Left lung (tissue), 10 donors: ENCODE data around the gene ARFRP1. TPM values are rescaled to one million over a fixed set of nuclear protein-coding genes. Genes with fewer than 3 reads are reported as not detected.

Source experiments
- ATAC-seq: fragments of 200-7000 bp; cut with Tn5 transposase; one replicate; pipeline ENCODE4 v1.9.1; 2020; ENCODE audit warnings: moderate library complexity
- DNase-seq, 4 donors: peaks; one replicate each; pipeline ENCODE4 v3.0.0-alpha.2; 2013 to 2020
- H3K27ac ChIP-seq, 2 donors: fragments of 200-600 bp; sonication (generic) in 1 of 2; one replicate each; pipeline versions ENCODE4 v1.5.0 to v1.8.0; 2020 to 2021
- H3K27me3 ChIP-seq, 2 donors: fragments of 200-600 bp; sonication (generic) in 1 of 2; one replicate each; pipeline versions ENCODE4 v1.5.0 to v1.8.0; 2020 to 2021
- H3K36me3 ChIP-seq, 2 donors: fragments of 200-600 bp; sonication (generic) in 1 of 2; one replicate each; pipeline versions ENCODE4 v1.5.0 to v1.8.0; 2020 to 2021
- H3K4me1 ChIP-seq, 2 donors: fragments of 200-600 bp; one replicate each; pipeline ENCODE4 v1.8.0; 2021
- H3K4me3 ChIP-seq, 2 donors: fragments of 200-600 bp; sonication (generic) in 1 of 2; one replicate each; pipeline versions ENCODE4 v1.5.0 to v1.8.0; 2020 to 2021; ENCODE audit warnings: mild to moderate bottlenecking in 1 of 2
- H3K9me3 ChIP-seq, 2 donors: fragments of 200-600 bp; sonication (generic) in 1 of 2; one replicate each; pipeline versions ENCODE4 v1.5.0 to v1.8.0; 2020 to 2021
- intact Hi-C, 2 donors: fragments of 100-400 bp; cut with DNase I; formaldehyde crosslinking; loops; one replicate each; pipeline versions ENCODE4 v1.11.2 to v1.14.2; 2022
- polyA plus RNA-seq, 6 donors: library from polyadenylated mRNA; unstranded; fragments of 120-200 nt; gene quantifications; one replicate each; pipeline ENCODE4 v1.2.1, GENCODE V29; 2013; ENCODE audit not compliant: insufficient read length in 6 of 6
- total RNA-seq, 2 donors: library from RNA; stranded (reverse); fragmentation: NEBNext Ultra II Directional; extraction: Animal tissue kit (Norgen Biotek cat#: 25700); gene quantifications; one replicate each; pipeline ENCODE4 v1.2.1, GENCODE V29; 2021
- TF ChIP-seq, protein P1 (sequence below), 2 donors: fragments of 200-600 bp; sonication (generic) in 1 of 2; IDR thresholded peaks; one replicate each; pipeline versions ENCODE4 v1.5.0 to v1.8.0; 2021; ENCODE audit warnings: antibody characterized with exemption in 2 of 2
- donor health status: DM: no; HTN: yes; CAD: no.
- donor health status: DM: no; HTN: no; CAD: no.

The ARFRP1 gene
- total and polyA plus RNA-seq, 8 donors, result 29.1 to 46.9 (median 32.8) TPM

DNA sequence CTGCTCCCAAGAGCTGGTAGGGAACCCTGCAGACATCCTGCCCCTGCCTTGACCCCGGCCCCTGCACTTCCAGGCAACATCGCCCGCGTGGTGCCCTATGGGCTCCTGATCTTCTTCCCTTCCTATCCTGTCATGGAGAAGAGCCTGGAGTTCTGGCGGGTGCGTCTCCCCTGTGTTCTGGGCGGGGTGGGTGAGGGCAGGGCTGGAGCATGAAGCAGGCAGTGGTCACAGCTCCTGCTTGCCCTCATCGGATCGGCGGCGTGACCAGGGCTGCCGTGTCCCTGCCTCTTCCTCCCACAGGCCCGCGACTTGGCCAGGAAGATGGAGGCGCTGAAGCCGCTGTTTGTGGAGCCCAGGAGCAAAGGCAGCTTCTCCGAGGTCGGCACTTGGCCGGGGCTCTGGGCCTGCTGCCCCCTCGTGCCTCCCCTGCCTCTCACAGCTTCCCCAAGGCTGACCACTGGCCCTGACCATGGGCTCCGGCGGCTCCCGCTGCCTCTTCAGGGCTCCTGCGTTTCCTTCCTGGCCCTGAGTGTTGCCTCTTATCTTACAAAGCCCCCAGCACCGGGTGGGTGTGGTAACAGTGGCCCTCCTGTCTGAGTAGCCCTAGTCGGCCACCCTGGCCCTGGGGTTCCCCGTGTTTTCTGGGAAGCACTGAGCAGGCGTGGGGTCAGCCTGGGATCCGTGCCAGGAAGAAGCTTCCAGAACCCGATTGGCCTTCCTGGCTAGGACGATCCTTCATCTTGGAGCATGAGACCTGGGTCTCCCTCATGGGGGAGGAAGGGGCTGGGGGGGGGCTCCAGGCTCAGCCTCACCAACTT is 19.3 kb downstream of the ARFRP1 start:
- no peak for DNase-seq
- H3K9me3 ChIP-seq, result no peaks in the 10 kb centered on the region

DNA sequence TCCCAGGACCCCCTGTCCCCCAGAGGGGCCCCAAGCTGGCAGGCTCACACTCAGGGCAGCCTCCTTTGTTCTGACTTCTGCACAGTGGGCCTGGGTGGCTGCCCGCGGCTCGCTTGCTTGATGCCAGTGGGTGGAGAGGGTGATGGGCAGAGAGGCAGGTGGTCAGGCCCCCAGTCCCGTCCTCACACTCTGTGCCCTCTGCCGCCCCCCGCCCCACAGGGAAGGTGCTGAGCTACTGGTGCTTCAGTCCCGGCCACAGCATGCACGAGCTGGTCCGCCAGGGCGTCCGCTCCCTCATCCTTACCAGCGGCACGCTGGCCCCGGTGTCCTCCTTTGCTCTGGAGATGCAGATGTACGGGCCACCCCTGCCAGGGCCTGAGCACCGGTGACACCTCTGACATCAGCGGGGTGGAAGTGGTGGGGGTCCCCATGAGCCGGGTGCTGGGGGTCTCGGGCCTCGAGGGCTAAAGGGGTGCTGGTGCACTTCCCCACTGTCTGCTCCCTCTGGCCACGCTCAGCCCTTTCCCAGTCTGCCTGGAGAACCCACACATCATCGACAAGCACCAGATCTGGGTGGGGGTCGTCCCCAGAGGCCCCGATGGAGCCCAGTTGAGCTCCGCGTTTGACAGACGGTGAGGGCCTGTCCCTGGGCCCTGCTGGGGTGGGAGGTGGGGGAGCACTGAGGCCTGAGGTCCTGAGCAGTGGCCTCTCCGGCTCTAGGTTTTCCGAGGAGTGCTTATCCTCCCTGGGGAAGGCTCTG is 20.2 kb downstream of the ARFRP1 start:
- H3K36me3 ChIP-seq, result peaks cover 0 to 13% of the 10 kb centered on the region in 2 donors
- peak overlapping the region; percentile 88 to 91 for H3K27ac ChIP-seq
- no peaks in the 10 kb centered on the region for H3K9me3 ChIP-seq
- TF ChIP-seq, protein P1, sequence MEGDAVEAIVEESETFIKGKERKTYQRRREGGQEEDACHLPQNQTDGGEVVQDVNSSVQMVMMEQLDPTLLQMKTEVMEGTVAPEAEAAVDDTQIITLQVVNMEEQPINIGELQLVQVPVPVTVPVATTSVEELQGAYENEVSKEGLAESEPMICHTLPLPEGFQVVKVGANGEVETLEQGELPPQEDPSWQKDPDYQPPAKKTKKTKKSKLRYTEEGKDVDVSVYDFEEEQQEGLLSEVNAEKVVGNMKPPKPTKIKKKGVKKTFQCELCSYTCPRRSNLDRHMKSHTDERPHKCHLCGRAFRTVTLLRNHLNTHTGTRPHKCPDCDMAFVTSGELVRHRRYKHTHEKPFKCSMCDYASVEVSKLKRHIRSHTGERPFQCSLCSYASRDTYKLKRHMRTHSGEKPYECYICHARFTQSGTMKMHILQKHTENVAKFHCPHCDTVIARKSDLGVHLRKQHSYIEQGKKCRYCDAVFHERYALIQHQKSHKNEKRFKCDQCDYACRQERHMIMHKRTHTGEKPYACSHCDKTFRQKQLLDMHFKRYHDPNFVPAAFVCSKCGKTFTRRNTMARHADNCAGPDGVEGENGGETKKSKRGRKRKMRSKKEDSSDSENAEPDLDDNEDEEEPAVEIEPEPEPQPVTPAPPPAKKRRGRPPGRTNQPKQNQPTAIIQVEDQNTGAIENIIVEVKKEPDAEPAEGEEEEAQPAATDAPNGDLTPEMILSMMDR (IDR thresholded peaks at IDR 0.05), result no peak
- H3K4me3 ChIP-seq, result no peak overlapping the region
- DNase-seq, result peak in 1 of 4 donors; percentile 78
- ATAC-seq, result no peak
- H3K27me3 ChIP-seq, result no peaks in the 10 kb centered on the region
- intact Hi-C loops, result no loop called here
- peaks cover 22 to 63% of the 10 kb centered on the region in 2 donors for H3K4me1 ChIP-seq

More for the DNA sequence above, 19.3 kb downstream of the ARFRP1 start:
- intact Hi-C loops, result no loop called here
- peak overlapping the region; percentile 88 to 91 for H3K27ac ChIP-seq
- peaks cover 20 to 62% of the 10 kb centered on the region in 2 donors for H3K4me1 ChIP-seq
- TF ChIP-seq, protein P1 (IDR thresholded peaks at IDR 0.05), result no peak
- ATAC-seq, result no peak
- H3K4me3 ChIP-seq, result no peak overlapping the region
- H3K36me3 ChIP-seq, result peaks cover 0 to 9% of the 10 kb centered on the region in 2 donors
- H3K27me3 ChIP-seq, result no peaks in the 10 kb centered on the region

DNA sequence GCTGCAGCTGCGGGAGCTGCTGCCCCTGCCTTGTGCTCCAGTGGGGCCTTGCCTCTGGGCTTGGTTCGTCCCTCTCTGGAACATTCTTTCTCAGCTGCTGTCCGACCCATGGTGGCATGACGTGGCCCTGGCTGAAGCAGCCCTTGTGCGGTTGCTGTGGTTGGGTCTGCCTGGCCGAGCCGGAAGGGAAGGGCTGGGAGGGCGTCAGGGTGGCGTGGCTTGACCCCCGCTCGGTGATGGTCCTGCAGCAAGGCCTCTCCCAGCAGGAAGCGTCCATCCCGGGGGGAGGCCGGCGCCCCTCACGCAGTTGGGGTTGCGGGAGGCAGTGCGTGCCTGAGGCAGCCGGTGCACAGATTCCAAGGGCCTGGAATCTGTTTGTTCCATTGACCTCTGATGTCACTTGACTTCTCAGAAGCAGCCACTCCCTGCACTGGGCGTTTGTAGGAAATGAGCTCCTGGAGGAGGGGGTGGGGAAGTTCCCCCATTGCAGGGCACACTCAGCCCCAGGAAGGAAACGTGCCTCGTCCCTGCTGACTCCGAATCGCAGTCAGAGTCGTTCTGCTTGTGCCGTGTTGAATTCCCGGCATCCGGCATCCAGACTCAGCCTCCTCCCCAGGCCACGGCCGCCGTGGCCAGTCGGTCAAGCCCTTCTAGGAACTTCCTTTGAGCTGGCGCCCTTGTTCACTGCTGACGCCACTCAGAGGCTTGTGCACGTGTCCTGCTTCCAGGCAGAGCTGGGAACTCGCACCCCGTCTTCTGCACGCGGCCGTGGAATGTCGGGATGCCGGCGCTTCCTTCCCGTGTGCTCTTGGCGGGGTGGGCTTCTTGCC is 21.1 kb downstream of the ARFRP1 start:
- DNase-seq (peak in 3 of 4 donors; percentile 54 to 90 (median 86)), ATAC-seq (peak; percentile 66)
- Histone ChIP-seq H3K27ac (peak overlapping the region; percentile 88 to 91), H3K27me3 (no peaks in the 10 kb centered on the region), H3K4me1 (peaks cover 24 to 67% of the 10 kb centered on the region in 2 donors), H3K9me3 (no peaks in the 10 kb centered on the region), H3K4me3 (no peak overlapping the region), H3K36me3 (peaks cover 0 to 18% of the 10 kb centered on the region in 2 donors)
- TF ChIP-seq, protein P1 (IDR thresholded peaks at IDR 0.05), result no peak
- intact Hi-C loops, result no loop called here

DNA sequence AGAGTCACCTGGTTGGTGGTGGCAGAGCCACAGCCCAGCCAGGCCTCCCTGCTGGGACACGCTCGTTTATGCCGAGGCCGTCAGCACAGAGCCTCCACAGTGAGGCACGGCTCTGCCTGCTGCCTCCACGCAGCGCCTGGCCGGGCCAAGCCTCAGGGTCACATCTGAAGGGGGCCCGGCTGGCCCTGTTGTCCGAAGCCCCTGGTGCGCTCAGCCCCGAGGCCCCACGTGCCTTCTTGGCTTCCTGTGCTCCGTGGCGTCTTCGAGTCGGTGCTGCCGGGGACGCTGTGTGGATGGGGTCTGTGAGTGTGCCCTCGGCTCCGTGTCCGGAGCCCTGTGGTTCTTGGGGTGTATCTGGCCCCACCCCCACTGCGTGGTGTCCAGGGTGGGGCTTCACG is 21.7 kb downstream of the ARFRP1 start:
- Histone ChIP-seq H3K4me1 (peaks cover 24 to 65% of the 10 kb centered on the region in 2 donors), H3K27me3 (no peaks in the 10 kb centered on the region), H3K27ac (peak overlapping the region; percentile 88 to 91), H3K36me3 (peaks cover 0 to 17% of the 10 kb centered on the region in 2 donors), H3K4me3 (no peak overlapping the region), H3K9me3 (no peaks in the 10 kb centered on the region)
- ATAC-seq (no peak), DNase-seq (peak in 1 of 4 donors; percentile 77)
- intact Hi-C loops, result no loop called here
- TF ChIP-seq, protein P1 (IDR thresholded peaks at IDR 0.05), result no peak
